ENCODE measurements around the gene LINC00305.

DNA sequence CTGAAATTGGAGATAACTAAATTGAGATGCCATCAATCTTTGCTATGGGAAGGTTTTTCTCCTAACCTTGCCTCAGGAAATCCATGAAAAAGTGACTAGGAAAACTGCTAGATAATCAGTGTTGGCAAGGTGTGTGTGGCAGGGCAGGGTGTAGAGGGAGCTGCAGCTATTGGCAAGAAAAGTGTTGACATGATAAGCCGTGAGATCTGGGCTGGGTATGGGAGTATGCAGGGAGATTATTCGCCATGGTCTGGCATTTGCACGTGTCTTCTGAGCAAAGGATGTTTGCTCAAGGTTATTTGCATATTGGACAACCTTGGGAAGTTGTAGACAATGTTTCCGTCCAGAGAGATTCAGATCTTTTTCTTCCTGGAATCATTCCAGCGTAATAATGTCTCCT is 104.3 kb downstream of the LINC00305 start:
- TF ChIP-seq EZH2phosphoT487 (IDR thresholded peaks at IDR 0.05; ENCODE audit: borderline replicate concordance, low read depth, low read length), result no peak
- TF ChIP-seq, protein P1, sequence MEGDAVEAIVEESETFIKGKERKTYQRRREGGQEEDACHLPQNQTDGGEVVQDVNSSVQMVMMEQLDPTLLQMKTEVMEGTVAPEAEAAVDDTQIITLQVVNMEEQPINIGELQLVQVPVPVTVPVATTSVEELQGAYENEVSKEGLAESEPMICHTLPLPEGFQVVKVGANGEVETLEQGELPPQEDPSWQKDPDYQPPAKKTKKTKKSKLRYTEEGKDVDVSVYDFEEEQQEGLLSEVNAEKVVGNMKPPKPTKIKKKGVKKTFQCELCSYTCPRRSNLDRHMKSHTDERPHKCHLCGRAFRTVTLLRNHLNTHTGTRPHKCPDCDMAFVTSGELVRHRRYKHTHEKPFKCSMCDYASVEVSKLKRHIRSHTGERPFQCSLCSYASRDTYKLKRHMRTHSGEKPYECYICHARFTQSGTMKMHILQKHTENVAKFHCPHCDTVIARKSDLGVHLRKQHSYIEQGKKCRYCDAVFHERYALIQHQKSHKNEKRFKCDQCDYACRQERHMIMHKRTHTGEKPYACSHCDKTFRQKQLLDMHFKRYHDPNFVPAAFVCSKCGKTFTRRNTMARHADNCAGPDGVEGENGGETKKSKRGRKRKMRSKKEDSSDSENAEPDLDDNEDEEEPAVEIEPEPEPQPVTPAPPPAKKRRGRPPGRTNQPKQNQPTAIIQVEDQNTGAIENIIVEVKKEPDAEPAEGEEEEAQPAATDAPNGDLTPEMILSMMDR (conservative IDR thresholded peaks at IDR 0.05; ENCODE audit: low read length), result no peak

All from OCI-LY7 (cell line).